ENCODE measurements around the gene GARIN1A.

- TF ChIP-seq POLR2A (IDR thresholded peaks at IDR 0.05) (no peak), CTCF (IDR thresholded peaks at IDR 0.05) (no peak), POLR2AphosphoS5 (IDR thresholded peaks at IDR 0.05) (no peak)
These were observed 10.6 kb upstream of the GARIN1A start for GRCh38 chr7:128661446-128661845.

All from suprapubic skin (tissue), 4 donors.